Neutrophil (primary cell): ENCODE data around the gene CRYBA4.

ENCODE experiments used
- H3K27ac ChIP-seq: fragments of 200-600 bp; sonication (generic); 2 replicates; pipeline ENCODE4 v1.5.1; 2016; ENCODE audit warnings: mild to moderate bottlenecking, moderate library complexity
- H3K27me3 ChIP-seq: fragments of 200-600 bp; sonication (generic); 2 replicates; pipeline ENCODE4 v1.6.0; 2016; ENCODE audit warnings: mild to moderate bottlenecking
- H3K36me3 ChIP-seq: fragments of 200-600 bp; sonication (generic); 2 replicates; pipeline ENCODE4 v1.5.1; 2017
- H3K4me1 ChIP-seq, 2 experiments: fragments of 200-600 bp in 1 of 2; sonication (generic) in 1 of 2; 1 replicate in 1 of 2; 2 replicates in 1 of 2; pipeline versions ENCODE4 v1.5.1 to v1.6.1; 2013 to 2016; ENCODE audit warnings: low read depth in 1 of 2, low read length in 1 of 2, mild to moderate bottlenecking in 1 of 2, moderate library complexity in 1 of 2; ENCODE audit not compliant: control insufficient read depth in 1 of 2, insufficient read depth in 1 of 2
- H3K4me3 ChIP-seq, 2 experiments: fragments of 200-600 bp in 1 of 2; sonication (generic) in 1 of 2; 1 replicate in 1 of 2; 2 replicates in 1 of 2; pipeline ENCODE4 v1.5.1; 2013 to 2016; ENCODE audit warnings: low read depth in 1 of 2, low read length in 1 of 2, mild to moderate bottlenecking in 1 of 2, moderate library complexity in 1 of 2
- H3K9me3 ChIP-seq: fragments of 200-600 bp; sonication (generic); 2 replicates; pipeline ENCODE4 v1.5.1; 2016
- CTCF ChIP-seq: fragments of 200-600 bp; sonication (generic); IDR thresholded peaks from 2 replicates; pipeline ENCODE4 v1.5.1; 2016; ENCODE audit warnings: antibody characterized with exemption

CRYBA4 gene

DNA sequence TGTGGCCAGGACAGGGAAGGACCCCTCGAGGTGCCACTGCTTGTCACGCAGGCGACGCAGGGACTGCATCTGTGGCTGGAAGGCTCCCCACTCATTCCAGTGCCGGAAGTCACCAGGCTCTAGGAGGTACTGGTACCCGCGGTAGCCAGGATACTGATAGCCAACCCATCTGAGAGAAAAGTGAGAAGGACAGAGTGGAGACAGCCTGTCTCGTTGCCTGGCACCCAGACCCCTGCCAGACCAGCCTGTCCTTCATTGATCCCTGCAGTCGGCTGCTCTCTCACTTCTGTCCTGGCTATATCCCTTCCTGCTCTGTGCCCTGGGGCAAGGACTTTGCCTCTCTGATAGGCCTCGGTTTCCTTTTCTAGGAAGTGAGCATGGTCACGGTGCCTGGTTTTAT is 22.3 kb upstream of the CRYBA4 start:
- no peak for TF ChIP-seq CTCF
- no peak overlapping the region for H3K4me3 ChIP-seq
- H3K9me3 ChIP-seq, result no peaks in the 10 kb centered on the region
- H3K27me3 ChIP-seq, result no peaks in the 10 kb centered on the region
- no peak overlapping the region for H3K27ac ChIP-seq
- no peaks in the 10 kb centered on the region for H3K36me3 ChIP-seq
- no peaks in the 10 kb centered on the region for H3K4me1 ChIP-seq

GRCh38 chr22:26601726-26602125 is 20.0 kb upstream of the CRYBA4 start:
- no peak for TF ChIP-seq CTCF

GRCh38 chr22:26602127-26602526 is 19.6 kb upstream of the CRYBA4 start:
- H3K36me3 ChIP-seq, result no peaks in the 10 kb centered on the region
- no peak overlapping the region for H3K27ac ChIP-seq
- no peak for TF ChIP-seq CTCF
- no peaks in the 10 kb centered on the region for H3K4me1 ChIP-seq
- no peaks in the 10 kb centered on the region for H3K9me3 ChIP-seq
- no peaks in the 10 kb centered on the region for H3K27me3 ChIP-seq
- no peak overlapping the region for H3K4me3 ChIP-seq

More at GRCh38 chr22:26601726-26602125, 20.0 kb upstream of the CRYBA4 start:
- no peaks in the 10 kb centered on the region for H3K4me1 ChIP-seq
- H3K9me3 ChIP-seq, result no peaks in the 10 kb centered on the region
- H3K27me3 ChIP-seq, result no peaks in the 10 kb centered on the region
- no peak overlapping the region for H3K27ac ChIP-seq
- no peak overlapping the region for H3K4me3 ChIP-seq
- H3K36me3 ChIP-seq, result no peaks in the 10 kb centered on the region

DNA sequence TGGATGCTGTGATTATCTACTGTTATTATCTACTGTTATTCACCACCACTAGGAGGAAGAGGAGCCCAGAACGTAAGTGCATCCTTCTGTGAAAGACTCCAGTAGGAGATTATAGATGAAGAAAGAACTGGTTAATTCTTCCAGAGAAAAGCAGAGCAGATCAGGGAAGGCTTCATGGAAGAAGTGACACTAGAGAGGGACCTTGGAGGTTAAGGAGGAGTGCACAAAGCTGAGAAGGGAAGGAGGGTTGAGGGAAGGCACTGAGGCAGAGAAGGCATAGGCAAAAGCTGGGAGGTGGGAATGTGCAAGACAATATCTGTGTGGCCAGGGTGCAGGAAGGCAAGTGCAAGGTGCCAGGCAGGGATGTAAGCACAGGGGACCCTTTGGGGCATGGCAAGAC is 17.4 kb upstream of the CRYBA4 start:
- no peak for TF ChIP-seq CTCF
- no peaks in the 10 kb centered on the region for H3K9me3 ChIP-seq
- no peaks in the 10 kb centered on the region for H3K4me1 ChIP-seq
- no peak overlapping the region for H3K27ac ChIP-seq
- no peaks in the 10 kb centered on the region for H3K27me3 ChIP-seq
- H3K36me3 ChIP-seq, result no peaks in the 10 kb centered on the region
- no peak overlapping the region for H3K4me3 ChIP-seq

DNA sequence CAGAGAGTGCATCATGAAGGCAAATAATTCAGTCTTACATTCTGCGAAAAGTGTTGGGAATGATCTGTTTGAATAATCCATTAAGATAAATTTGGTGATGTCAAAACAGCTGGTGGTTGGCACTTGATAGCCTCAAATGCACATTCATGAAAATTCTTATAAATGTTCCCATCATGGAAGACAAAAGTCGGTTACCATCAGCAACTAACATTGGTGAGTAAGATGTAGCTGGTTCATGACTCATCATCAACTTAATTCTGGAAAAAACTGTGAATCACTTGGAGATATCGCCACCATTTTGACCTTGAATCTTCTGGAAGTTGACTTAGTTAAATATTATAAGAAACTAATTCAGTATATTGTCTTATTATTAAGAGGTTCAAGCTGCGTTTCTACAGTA is 15.2 kb upstream of the CRYBA4 start:
- Histone ChIP-seq H3K9me3 (no peaks in the 10 kb centered on the region), H3K36me3 (no peaks in the 10 kb centered on the region), H3K27ac (no peak overlapping the region), H3K27me3 (no peaks in the 10 kb centered on the region), H3K4me1 (no peaks in the 10 kb centered on the region), H3K4me3 (no peak overlapping the region)
- TF ChIP-seq CTCF, result no peak

- Histone ChIP-seq H3K9me3 (no peaks in the 10 kb centered on the region), H3K4me3 (no peak overlapping the region), H3K4me1 (no peaks in the 10 kb centered on the region), H3K27me3 (no peaks in the 10 kb centered on the region), H3K27ac (no peak overlapping the region), H3K36me3 (no peaks in the 10 kb centered on the region)
- TF ChIP-seq CTCF, result no peak
These were observed 13.6 kb upstream of the CRYBA4 start for GRCh38 chr22:26608129-26608528.
